LNCaP clone FGC (cell line): ENCODE data around the gene MAST4.

Experiments
- DNase-seq: peaks from one replicate; pipeline ENCODE4 v3.0.0-alpha.2; 2011; ENCODE audit warnings: low read depth
- H3K4me3 ChIP-seq: 2 replicates; pipeline ENCODE4 v1.5.1; 2011; ENCODE audit warnings: mild to moderate bottlenecking, low read depth, low read length, control low read depth
- TF ChIP-seq, protein P1 (sequence below): IDR thresholded peaks from 2 replicates; pipeline ENCODE4 v1.5.1; 2012; ENCODE audit warnings: mild to moderate bottlenecking; ENCODE audit not compliant: control insufficient read depth, insufficient read depth; ENCODE audit errors: extremely low read depth

Gene MAST4

DNA sequence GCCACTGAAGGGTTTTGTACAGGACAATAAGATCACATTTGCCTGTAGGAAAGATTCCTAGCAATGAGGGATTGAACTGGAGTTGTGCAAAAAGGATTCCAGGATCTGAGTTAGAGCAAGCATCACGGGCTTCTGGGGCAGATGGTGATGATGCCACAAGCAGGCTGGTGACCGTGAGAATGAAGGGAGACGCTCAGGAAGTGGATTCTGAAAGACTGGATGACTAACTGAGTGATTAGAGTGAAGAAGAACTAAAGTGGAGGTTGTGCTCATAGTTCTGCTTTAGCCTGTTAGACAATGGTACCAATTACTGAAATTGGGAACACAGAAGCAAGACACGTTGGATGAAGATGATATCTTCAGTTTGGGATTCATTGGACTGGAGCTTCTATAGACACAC is 432.2 kb downstream of the MAST4 start:
- H3K4me3 ChIP-seq = no peak overlapping the region
- DNase-seq = no peak
- TF ChIP-seq, protein P1, sequence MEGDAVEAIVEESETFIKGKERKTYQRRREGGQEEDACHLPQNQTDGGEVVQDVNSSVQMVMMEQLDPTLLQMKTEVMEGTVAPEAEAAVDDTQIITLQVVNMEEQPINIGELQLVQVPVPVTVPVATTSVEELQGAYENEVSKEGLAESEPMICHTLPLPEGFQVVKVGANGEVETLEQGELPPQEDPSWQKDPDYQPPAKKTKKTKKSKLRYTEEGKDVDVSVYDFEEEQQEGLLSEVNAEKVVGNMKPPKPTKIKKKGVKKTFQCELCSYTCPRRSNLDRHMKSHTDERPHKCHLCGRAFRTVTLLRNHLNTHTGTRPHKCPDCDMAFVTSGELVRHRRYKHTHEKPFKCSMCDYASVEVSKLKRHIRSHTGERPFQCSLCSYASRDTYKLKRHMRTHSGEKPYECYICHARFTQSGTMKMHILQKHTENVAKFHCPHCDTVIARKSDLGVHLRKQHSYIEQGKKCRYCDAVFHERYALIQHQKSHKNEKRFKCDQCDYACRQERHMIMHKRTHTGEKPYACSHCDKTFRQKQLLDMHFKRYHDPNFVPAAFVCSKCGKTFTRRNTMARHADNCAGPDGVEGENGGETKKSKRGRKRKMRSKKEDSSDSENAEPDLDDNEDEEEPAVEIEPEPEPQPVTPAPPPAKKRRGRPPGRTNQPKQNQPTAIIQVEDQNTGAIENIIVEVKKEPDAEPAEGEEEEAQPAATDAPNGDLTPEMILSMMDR = no peak

DNA sequence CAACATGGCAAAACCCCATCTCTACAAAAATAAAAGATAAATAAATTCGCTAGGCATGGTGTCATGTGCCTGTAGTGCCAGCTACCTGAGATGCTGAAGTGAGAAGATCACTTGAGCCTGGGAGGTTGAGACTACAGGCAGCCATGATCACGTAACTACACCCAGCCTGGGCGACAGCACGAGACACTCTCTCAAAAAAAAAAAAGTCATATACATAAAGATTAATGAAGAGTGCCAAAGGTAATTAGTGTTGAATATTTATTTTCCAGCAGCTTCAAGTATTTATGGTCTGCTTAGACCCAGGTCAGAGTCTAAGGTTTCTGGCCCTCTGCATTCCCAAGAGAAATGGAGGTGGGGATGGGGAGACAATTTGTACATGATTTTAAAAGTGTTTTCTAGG is 432.7 kb downstream of the MAST4 start:
- DNase-seq = no peak
- TF ChIP-seq, protein P1 = no peak
- no peak overlapping the region for H3K4me3 ChIP-seq

DNA sequence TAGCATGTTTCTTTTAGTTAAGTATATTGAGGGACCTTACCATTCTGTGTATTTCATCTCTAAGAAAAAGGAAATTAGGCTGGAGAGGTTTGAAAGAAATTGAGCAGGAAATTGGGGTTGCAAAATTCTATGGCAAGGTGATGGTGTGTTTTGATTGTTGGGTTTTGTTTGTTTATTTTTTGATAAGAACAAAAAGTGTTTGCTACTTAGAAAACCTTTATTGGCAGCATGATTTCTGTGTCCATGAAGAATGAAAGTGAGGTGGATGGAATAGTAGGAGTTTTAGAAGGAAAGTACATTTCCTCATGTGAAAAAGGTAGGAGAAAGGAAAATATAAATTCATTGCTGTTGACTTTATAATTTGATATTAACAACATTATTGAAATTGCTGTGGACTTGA is 433.3 kb downstream of the MAST4 start:
- TF ChIP-seq, protein P1 = no peak
- no peak overlapping the region for H3K4me3 ChIP-seq
- no peak for DNase-seq

DNA sequence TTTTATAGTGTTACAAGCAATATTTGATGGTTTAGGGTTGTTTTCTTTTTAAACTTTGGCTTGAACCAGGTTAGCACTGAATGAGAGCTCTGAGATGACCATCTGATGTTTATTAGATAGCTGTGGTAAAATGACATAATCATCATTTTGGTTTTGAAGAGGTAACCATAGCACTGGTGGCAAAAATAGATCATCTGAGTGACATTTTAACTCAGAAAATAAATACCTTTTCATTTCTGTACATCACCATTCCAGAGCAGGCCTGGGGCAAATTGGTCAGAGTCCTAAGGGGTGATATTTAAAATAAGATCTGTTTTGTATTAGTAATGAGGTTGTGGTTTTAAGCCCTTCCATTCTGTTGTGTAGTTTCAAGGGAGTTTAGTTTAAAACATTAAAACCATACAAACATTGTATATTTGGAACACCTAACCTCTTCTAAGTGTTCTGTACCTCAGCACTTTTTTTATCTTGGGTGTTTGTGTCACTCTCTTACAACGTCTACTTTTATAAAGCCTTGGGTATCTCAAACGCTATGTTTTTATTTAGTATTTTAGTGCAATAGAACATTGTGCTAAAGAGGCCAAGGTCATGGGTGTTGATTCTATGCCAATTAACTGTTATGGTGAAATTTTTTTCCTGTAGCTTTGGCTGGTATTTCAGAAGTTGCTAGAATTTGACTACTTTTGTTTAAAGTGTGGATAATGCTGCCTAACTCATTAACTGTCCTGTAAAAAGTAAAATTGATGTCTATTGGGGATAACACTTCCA is 434.3 kb downstream of the MAST4 start:
- TF ChIP-seq, protein P1 = no peak
- no peak overlapping the region for H3K4me3 ChIP-seq
- DNase-seq = no peak

DNA sequence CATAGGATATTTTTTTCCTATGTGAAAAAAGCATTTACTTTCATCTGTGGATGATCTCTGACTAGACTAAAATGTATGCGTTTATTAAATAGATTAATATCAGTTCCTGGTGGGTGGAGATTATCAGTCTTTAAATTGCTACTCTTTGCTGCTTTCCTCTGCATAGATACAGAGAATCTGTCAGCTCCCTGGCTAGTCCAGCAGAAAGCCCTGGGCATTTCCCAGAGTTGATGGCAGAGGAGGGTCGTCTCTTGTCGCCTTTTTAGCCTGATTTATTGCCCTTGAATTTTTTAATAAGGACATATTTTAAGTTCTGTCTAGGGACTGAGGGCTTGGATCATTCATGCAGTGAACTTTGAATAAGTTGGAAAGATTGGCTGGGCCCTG is 434.9 kb downstream of the MAST4 start:
- TF ChIP-seq, protein P1 = no peak
- no peak for DNase-seq

DNA sequence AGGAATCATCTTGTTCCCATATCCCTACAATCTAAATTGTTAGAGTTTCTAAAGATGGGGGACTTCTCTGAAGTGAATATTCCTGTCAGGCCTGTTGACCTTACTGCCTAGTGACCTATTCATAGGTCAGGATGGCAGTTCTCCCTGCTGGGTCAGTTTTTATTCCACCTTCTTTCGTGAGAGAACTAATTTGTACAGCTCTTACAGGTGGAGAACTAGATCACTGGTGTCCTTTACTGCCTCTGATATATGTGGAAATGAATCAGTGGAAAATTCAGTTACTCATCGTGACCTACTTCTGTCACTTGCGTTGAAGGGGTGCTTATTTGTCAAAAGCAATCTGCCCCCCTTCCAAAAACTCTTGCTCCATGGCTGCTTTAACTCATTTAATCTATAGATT is 435.5 kb downstream of the MAST4 start:
- no peak overlapping the region for H3K4me3 ChIP-seq
- TF ChIP-seq, protein P1 = no peak
- no peak for DNase-seq

More for the DNA sequence above, 434.9 kb downstream of the MAST4 start:
- H3K4me3 ChIP-seq = no peak overlapping the region
